Epithelial cell of esophagus (primary cell): Measurements from ENCODE around the gene RPL13.

Experiments used
- DNase-seq: peaks from one replicate; pipeline ENCODE4 v3.0.0; 2010; ENCODE audit warnings: low read depth
- H3K4me3 ChIP-seq: 2 replicates; pipeline ENCODE4 v1.5.1; 2011; ENCODE audit warnings: mild to moderate bottlenecking, low read length, control low read depth
- TF ChIP-seq, protein P1 (sequence below): IDR thresholded peaks from 2 replicates; pipeline ENCODE4 v1.5.1; 2011; ENCODE audit warnings: low read depth, mild to moderate bottlenecking, low read length, control low read depth, inconsistent platforms; ENCODE audit not compliant: insufficient read depth; ENCODE audit errors: missing control alignments

RPL13 gene

DNA sequence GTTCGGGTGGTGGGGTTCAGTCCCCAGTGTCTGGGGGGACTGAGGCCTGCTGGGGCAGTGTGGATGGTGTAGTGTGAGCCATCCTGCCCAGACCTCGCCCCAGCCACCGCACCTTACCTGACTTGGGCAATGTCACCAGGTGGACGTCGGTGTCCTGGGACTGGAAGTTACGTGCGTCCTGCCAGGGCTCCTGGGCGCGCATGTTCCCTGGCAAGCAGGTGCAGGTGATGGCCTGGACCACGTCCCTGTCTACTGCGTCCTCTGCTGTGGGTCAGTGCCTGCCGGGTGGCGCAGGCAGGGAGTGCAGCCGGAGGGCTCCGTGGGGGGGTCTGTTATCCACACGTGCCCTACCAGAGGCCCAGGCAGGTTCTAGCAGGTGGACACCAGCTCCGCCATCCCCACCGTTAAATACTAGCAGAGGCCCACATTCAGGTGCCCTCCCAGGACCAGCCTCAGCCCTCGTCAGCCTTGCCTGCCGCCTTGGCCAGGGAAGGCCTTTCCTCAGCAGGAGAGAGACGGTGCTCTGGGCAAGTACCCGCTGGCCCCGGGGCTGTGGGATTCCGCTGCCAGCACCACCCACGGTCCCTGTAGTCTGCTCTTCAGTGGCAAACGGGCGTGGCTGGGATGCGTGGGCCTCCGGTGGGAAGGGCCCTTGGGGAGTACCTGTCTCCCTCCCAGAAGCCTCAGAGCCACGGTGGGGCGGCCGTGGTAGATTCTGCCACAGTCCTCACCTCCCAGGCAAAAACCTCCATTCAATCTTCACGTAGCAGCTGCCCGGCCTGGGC, 44.9 kb downstream of the RPL13 start:
- peak; percentile 28 for DNase-seq
- H3K4me3 ChIP-seq: no peak overlapping the region
- TF ChIP-seq, protein P1, sequence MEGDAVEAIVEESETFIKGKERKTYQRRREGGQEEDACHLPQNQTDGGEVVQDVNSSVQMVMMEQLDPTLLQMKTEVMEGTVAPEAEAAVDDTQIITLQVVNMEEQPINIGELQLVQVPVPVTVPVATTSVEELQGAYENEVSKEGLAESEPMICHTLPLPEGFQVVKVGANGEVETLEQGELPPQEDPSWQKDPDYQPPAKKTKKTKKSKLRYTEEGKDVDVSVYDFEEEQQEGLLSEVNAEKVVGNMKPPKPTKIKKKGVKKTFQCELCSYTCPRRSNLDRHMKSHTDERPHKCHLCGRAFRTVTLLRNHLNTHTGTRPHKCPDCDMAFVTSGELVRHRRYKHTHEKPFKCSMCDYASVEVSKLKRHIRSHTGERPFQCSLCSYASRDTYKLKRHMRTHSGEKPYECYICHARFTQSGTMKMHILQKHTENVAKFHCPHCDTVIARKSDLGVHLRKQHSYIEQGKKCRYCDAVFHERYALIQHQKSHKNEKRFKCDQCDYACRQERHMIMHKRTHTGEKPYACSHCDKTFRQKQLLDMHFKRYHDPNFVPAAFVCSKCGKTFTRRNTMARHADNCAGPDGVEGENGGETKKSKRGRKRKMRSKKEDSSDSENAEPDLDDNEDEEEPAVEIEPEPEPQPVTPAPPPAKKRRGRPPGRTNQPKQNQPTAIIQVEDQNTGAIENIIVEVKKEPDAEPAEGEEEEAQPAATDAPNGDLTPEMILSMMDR: no peak

DNA sequence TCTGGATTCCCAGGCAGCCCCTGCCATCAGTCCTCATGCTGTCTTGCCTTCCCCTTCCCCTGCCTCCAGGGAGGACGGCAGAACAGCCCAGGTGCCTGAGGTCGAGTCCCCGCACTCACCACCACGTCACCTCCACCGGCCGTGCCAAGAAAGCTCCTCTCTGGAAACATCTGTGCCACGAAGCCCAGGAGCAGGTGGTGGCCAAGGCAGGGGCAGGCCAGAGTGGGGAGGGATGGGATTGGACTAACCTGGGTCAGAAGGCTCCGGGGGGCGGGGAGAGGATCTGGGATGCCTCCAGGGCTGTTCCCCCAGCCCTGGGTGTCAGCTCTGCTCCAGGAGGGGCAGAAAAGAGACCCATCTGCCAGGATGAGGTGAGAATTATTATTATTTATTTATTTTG, 45.5 kb downstream of the RPL13 start:
- TF ChIP-seq, protein P1: no peak

DNA sequence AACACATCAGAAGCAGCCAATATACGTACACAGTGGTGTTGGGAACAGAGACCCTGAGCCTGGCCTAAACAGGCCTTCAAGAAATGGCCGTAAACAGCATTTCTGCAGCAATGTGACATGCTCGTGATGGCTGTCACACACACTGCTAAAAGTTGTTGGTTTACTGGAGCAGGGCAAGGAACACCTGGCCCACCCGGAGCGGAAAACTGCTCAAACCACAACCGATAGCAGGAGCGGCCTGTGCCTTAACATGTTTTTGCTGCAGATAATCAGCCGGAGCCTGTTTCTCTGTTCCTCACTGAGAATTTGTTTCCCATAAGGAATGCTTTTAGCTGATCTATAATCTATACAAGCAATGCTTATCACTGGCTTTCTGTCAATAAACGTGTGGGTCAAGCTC, 47.0 kb downstream of the RPL13 start:
- TF ChIP-seq, protein P1: no peak
- DNase-seq: no peak

More for the DNA sequence above, 45.5 kb downstream of the RPL13 start:
- DNase-seq: no peak
- no peak overlapping the region for H3K4me3 ChIP-seq

DNA sequence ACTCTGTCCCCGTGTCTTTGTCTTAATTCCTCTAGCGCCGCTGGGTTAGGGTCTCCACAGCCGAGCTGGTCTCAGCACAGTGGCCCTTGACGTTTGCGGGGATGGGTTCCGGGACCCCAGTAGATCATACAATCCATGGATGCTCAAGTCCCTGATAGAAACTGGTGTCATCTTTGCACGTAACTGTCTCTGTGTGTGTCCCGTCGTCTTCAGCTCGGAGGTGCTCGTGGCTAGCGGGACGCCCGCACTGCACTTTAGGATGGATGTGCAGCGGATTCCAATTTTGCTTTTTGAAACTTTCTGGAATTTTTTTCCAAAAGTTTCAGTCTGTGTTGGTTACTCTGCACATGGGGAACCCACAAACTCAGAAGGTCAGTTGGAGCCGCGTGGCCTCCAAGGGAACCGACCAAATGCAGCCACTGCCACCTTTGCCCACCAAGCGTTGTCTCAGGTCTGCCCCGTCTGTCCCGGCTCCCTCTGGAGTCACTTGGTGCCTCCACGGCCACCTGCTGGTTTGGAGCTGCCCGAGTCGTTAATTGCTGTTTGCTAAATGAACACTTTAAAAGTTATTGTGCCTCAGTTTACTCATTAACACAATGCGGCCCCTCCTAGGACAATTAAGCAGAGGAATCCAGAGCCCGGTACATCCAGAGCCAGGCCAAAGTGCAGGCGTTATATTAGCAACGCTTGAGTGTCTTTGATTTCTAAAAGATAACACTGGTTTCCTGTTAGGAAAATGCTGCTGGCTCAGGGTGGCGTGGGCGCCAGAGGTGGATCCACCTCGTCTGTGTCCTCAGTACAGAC, 47.7 kb downstream of the RPL13 start:
- H3K4me3 ChIP-seq: no peak overlapping the region
- TF ChIP-seq, protein P1: no peak
- no peak for DNase-seq

More for the DNA sequence above, 47.0 kb downstream of the RPL13 start:
- no peak overlapping the region for H3K4me3 ChIP-seq

DNA sequence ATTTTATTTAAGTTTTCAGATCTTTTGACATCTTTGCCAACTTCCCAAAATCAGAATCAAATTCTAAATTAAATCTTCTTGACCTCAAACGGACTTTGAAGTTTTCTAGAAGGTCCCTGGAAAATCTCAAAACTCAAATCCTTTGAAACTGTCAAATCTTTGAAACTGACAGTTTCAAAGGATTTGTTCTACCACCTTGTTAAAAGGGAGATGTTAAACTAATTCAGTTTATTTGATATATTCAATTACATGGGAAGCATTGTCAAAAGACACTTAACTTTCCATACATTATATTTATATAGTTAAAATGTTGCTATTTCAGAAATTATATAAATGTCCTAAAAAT, 49.6 kb downstream of the RPL13 start:
- no peak overlapping the region for H3K4me3 ChIP-seq
- no peak for DNase-seq
- TF ChIP-seq, protein P1: no peak

DNA sequence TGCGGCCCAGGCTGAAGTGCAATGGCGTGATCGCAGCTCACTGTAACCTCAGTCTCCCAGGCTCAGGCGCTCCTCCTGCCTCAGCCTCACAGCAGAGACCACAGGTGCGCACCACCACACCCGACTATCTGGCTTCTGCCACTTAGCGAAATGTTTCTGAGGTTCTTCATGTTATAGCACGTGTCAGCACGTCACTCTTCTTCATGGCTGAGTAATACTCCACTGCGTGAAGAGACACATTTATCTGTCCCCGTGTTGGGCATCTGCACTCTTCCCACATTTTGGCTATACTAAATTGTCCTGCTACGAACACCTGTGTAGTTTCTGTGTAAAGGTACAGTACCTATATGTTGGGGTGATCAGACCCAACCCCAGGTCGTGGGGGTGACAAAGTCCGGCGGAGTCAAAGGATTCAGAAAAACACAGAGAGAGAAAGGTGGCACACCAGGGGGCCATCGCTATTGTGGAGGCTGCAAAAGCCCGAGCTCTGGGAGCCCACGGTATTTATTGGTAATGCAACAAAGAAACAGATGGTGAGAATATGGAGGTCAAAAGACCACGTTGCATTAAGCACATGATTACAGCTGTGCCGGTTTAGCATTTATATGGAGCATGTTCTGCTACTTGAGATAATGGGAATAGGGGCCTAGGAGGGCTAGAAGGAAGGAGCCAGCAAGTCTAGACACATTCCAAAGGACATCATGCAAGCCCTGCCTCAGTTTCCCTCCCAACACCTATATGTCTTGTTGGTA, 52.1 kb downstream of the RPL13 start:
- no peak overlapping the region for H3K4me3 ChIP-seq
- DNase-seq: no peak
- TF ChIP-seq, protein P1: no peak
